Activated CD4-positive, alpha-beta T cell treated with anti-CD3 and anti-CD28 coated beads, Interleukin-2, Interleukin-6, amounts not matched to agents 100 ng/mL and 50 ng/mL, durations not matched to agents 16 hours and 8 hours (primary cell): ENCODE results near the gene STAG1.
"Not testable (repeated sequence)": the region's sequence is repeated elsewhere in the genome, so short reads cannot be mapped to it uniquely, and the experiment has no call there.

Experiments
- DNase-seq: peaks from one replicate; pipeline ENCODE4 v3.0.0-alpha.2; 2020

The STAG1 gene

DNA sequence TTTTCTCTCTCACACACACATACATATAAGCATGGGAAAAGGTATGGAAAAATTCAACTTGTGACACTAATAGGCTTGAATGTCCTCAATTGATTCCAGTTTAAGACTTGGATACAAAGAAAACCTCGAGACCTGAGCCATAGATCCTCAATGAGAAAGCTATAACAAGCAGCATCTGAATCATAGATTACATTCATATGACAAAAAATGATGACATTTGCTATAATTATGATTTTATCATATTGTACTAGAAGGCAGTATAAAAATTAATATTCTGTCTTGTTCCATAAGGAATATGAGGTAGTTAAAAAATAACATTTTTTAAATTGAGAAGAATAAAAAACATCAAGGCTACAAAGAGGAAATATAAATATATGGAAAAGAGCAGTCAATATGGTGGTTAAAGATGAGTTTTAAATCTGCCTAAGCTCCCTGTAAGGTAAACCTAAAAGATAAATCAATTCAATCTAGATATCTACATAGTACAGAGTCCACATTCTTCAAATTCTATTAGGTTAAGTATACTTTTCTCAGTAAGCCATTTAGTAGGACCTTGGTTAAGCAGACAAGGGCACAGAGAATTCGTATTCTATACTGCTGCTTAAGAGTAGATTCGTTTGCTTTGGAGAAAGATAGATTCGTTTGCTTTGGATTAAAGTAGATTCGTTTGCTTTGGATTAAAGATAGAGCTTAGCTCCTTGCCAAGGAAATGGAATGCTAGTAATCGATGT lies 175.7 kb downstream of the STAG1 start:
- DNase-seq, result no peak

DNA sequence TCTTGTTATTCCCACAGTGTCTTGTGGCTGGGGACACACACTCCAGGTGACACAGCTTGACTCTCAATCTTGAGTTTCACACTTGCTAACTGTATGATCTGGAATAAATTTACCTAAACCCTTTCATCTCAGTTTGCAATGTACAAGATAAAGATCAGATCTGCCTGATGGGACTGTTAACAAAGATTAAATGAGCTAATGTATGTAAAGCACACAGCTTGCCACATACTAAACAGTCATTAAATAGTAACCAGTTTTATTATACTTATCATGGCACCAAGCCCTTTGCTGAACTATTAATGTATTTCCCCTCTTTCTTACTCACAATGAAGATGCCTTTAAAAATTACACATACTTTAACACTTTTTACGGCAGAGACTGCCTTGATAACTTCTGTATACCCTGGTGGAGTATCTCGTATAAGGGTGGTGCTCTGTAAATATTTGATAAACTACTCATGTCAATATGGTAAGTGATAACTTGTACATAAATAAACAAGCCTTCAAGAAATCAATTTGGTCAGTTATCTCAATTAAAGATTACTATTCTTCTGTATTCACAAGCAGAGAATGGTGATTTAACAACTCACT lies 184.5 kb downstream of the STAG1 start:
- no peak for DNase-seq

DNA sequence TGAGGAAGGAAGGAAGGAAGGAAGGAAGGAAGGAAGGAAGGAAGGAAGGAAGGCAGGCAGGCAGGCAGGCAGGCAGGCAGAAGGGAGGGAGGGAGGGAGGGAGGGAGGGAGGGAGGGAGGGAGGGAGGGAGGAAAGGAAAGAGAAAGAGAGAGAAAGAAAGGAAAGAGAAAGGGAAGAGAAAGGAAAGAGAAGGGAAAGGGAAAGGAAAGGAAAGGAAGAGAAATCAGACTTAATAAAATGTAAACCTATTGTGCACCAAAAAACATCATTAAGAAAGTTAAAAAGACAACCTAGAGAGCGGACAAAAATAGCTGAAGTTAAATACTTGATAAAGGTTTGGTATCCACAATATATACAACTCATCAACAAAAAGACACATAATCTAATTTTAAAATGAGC lies 187.2 kb downstream of the STAG1 start:
- DNase-seq, result not testable (repeated sequence)

DNA sequence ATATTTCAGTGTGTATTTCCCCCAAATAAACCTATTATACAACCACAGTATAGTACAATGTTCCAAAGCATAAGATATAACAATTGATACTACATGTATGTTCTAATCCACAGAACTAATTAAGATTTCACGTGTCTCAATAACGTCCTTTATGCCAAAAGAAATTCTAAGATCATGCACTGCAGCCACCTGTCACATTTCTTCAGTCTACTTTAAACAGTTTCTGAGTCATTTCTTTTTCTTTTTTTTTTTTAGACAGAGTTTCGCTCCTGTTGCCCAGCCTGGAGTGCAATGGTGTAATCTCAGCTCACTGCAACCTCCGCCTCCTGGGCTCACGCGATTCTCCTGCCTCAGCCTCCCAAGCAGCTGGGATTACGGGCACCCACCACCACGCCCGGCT lies 190.2 kb downstream of the STAG1 start:
- DNase-seq, result no peak

DNA sequence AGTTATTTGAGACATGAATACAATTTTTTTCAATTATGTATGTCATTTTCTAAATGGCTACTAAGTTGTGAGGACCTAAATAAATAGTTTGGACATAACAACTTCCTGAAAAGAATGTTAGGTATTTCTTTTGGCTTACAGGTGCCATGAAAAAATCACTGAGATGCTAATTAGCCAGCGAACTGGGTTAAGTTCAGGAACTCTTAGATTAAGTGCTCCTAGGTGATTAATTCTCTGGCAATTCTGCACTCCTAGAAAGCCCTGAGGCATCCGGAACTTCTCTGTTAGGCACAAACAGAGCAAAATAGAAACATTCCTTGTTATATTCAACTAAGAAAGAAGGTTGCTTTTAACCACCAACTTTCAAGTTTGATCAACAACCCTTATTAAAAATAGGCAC lies 192.3 kb downstream of the STAG1 start:
- DNase-seq, result no peak

DNA sequence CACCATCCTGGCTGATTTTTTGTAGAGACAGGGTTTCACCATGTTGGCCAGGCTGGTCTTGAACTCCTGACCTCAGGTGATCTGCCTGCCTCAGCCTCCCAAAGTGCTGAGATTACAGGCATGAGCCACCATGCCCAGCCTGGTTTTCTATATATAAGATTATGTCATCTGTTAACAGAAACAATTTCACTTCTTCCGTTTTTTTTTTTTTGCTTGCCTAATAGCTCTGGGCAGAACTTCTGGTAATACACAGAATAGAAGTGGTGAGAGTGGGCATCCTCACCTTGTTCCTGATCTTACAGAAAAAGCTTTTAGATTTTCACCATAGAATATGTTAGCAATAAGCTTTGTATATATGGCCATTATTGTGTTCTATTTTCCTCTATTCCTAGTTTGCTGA lies 202.7 kb downstream of the STAG1 start:
- DNase-seq, result not testable (repeated sequence)

DNA sequence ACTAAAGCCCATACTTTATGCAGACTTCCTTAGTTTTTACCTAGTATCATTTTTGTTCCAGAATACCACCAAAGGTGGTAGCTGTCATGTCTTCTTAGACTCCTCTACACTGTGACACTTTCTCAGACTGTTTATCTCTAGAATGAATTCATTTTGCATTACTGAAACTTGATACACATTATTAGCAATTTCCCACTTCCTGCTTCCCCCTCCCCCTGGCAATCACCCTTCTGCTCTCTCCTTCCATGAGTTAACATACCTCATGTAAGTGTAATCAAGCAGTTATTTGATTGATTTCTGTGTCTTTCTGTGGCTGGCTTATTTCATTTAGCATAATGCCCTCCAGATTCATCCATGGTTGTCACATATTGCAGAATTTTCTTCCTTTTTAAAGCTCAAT lies 204.9 kb downstream of the STAG1 start:
- no peak for DNase-seq

DNA sequence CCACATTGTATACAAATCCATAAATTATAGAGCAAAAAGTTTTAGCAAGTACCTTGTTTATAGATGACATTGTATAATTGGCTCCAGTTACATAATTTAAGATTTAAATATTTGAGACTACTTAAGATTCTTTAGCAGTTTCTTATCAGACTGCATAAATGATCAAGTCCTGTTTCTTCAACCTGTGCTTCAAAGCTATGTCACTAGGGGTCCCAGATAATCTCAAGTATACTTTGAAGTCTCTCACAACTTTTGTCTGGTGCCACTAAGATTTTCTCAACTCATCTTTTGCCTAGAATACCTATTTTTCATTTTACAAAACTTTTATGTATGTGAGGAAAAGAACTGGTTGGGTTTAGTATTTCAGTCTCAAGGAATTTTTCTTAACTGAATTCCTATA lies 205.5 kb downstream of the STAG1 start:
- DNase-seq, result no peak

DNA sequence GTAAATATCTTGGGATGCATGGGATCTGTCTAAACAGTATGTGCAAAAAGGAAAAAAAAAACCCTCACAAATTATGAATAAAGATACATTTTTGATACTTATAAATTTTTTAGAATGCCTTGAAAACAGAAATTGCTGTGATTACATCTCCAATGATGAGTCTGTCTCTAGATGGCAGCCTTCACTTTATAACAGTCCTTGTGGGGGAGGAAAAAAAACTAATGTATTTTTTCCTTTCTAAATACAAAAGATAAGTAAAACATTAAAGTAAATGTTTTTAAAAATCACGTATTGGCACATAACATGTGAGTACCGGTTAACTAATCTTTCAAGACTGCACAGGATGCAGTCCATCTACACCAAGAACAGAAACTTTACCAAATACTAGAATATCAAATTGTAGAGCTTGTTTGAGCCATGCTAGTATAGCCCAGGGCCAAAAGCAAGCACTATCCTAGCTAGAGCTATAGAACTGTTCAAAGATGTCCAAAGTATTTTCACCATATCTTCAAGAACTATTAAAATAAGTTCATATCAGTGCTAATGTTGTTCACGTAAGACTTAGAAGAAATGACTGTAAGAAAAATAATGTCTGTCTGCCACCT lies 206.4 kb downstream of the STAG1 start:
- DNase-seq, result no peak

DNA sequence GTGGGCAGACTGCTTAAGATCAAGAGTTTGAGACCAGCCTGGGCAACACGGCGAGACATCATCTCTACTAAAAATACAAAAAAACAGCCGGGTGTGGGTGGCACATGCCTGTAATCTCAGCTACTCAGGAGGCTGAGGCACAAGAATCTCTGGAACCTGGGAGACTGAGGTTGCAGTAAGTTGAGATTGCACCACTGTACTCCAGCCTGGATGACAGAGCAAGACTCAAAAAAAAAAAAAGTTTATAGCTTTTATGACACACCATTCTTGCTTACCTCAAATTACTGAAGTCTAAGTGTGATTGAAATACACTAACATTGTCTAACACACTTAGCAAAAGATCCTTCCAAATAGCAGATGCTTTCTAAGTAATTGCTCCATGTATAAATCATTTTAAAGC lies 207.6 kb downstream of the STAG1 start:
- no peak for DNase-seq

DNA sequence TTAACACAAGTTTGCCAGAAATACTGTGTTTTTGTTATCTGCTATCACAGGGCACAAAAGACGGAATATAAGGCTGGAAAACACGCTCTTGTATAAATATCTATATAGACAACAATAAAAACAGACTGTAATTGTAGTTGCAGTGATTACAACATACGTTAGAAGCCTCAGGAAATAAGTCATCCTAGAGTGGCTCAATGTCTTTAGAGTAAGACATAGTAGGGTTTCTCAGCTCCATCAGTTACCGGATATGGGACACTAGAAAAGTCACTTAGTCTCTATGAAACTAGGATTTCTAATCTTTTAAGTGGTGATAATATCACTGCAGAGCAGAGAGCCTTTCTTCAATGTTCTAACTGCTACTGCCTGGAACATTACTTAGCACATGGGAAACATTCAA lies 208.8 kb downstream of the STAG1 start:
- no peak for DNase-seq

DNA sequence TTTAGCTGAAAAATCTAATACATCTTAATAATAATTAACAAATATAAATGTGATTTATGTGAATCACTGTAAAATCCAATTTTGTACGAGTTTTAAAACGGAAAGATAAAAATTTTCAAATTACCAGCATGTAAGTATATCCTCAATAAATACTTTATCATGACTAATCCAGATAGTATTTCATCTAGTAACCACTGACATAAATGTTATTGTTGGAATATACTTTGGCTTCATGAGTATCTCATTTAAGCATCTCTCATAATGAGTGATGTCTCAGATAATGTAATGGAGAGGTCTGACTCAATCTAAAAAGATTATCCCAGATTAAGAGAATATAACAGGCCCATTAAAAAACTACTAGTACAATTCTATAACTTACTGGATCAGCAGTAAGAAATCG lies 216.3 kb downstream of the STAG1 start:
- DNase-seq, result no peak

DNA sequence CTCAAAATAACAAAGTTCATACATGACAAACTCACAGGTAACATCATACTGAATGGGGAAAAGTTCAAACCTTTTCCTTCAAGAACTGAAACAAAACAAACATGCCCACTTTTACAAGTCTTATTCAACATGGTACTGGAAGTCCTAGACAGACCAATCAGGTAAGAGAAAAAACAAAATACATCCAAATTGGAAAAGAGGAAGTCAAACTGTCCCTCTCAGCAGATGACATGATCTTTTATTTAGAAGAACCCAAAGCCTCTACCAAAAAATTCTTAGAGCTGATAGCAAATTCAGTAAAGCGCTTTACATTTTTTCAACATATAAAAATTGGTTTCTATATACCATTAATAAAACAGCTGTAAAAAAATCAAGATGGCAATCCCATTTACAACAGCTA lies 219.4 kb downstream of the STAG1 start:
- no peak for DNase-seq

DNA sequence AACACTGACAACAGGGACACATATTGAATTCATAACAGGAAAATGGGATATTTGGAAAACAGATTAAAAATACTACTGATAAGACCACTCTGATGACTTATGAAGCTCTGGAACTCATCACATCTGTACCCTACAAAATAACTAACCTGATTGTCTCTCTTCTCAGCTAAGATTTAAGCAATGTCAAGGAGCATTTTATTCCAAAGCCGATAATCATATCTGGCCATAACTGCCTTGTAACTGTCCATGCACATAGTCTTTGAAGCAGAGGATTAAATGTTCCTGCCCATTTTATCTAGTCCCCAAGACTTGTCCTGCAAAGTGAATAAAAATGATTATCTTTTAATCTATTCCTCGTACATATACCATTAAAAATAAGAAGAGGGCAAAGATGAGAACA lies 234.1 kb downstream of the STAG1 start:
- no peak for DNase-seq

DNA sequence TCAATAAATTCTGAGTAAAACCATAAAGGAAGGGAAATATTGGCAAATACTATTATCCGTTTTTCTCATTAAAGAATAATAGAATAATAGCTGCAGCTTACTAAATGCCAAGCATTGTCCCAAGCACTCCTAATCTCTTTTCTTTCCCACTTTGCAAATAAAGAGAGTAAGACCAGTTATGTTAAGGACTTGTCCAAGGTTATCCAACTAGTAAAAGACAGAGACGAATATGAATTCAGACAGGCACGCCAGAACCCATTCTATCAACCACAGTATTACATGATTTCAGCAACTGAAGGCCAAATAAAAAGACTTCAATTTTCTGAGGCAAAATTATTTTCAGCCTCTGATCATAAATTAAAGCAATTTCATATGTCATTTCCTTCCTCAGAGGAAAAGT lies 235.5 kb downstream of the STAG1 start:
- no peak for DNase-seq

DNA sequence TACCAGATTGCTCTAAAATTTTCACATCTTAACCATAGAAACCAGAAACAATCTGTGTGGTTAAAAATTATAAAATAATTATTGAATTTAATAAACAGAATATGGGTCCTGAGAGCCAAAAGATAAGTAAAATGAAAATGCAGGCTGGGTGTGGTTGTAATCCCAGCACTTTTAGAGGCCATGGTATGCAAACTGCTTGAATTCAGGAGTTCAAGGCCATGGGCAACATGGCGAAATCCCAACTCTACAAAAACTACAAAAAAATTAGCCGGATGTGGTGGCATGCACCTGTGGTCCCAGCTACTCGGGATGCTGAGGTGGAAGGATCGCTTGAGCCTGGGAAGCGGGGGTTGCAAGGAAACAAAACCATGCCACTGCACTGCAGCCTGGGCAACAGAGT lies 236.1 kb downstream of the STAG1 start:
- no peak for DNase-seq

DNA sequence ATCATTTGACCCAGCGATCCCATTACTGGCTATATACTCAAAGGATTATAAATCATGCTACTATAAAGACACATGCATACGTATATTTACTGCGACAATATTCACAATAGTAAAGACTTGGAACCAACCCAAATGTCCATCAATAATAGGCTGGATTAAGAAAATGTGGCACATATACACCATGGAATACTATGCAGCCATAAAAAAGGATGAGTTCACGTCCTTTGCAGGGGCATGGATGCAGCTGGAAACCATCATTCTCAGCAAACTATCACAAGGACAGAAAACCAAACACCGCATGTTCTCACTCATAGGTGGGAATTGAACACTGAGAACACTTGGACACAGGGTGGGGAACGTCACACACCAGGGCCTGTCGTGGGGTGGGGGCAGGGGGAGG lies 237.6 kb downstream of the STAG1 start:
- DNase-seq, result not testable (repeated sequence)

DNA sequence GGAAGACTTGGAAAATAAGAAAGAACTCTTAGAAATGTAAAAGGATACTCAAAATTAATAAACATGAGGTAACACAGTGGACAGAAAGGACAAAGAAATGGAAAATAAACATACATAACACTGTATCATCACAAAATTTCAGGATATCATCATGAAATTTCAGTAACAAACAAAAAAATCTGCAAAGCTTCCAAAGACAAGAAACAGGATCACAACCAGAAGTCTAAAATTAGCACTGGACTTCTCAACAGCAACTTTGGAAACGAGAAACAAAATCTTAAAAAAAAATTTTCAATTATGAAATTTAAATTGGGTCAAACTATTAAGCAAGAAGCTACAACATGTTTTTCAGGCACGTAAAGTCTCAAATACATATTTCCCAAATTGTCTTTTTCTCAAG lies 238.8 kb downstream of the STAG1 start:
- no peak for DNase-seq

DNA sequence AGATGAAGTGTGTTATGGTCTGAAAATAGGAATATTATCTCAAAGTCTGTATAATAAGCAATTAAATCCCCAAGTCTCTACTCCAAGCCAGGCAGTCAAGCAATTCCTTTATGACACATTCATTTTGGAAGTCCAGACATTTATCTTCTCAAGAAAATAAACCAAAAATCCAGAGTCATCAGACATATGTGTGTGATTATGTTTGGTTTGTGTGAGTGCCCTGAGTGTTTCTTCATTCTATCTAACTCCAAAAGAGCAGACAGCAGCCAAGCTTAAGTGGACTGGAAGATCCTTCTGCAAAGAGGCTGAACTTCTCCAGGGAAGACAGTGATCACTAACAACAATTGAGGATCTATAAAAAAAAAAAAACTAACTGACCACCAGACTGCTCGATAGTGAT lies 239.8 kb downstream of the STAG1 start:
- no peak for DNase-seq

DNA sequence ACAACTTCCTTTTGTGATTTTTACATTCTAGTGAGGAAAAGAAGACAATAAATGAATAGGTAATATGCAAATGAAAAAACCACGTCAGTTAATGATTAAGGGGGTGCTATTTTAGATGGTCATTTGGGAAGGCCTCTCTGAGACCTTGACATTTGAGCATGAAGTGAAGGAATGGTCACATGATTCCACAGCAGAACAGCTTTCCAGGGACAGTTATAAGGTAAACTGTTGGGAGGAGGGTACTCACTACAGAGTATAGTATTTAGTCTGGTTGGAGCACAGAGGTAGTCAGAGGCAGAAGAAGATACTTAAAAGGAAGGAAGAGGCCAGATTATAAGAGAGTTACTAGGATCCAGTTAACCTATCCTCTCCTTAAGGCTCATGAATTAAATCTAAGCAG lies 246.5 kb downstream of the STAG1 start:
- no peak for DNase-seq

DNA sequence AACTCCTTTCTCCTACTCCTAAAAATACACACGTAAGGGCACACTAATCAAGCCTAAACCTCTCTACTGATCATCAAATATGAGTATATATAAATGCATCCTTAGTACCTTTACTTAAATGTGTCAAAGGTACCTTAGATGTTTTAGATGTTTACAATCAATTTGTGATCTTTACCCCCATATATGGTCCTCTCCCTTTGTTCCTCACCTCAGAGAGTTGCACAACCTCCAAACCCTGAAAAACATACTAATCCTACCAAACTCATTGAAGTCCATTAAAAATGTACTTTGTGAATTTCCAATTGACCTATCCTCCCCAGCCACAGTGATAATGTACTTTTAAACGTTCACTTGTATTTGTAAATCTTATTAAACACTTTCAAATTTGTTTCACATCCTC lies 249.1 kb downstream of the STAG1 start:
- DNase-seq, result no peak

DNA sequence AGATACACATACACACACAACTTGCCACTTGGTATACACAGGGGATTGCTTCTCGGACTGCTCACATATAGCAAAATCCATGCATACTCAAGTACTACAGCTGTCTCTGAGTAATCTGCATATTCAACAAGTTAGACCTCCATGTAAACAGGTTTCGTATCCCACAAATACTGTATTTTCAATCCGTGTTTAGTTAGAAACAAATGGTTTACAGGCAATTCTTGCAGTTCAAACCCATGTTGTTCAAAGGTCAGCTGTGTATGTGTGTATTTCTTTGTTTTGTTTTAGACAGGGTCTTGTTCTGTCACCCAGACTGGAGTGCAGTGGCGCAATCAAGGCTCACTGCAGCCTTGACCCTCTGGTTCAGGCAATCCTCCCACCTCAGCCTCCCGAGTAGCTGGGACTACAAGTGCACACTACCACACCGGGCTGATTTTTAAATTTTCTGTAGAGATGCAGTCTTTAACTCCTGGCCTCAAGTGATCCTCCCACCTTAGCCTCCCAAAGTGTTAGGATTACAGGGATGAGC lies 253.2 kb downstream of the STAG1 start:
- DNase-seq, result no peak

DNA sequence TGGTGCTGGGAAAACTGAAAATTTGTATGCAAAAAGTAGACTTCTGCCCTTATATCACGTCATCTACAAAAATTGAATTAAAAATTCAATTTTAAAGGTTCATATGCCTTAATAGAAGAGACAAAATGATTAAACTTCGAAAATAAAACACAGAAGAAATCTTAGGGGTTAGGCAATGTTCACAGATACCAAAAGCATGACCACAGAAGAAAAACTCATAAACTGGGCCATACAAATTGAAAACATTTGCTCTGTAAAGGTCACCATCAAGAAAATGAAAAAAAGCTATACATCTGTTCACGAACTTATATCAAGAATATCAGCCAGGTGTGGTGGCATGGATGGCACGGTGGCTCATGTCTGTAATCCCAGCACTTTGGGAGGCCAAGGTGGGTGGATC lies 257.0 kb downstream of the STAG1 start:
- no peak for DNase-seq

DNA sequence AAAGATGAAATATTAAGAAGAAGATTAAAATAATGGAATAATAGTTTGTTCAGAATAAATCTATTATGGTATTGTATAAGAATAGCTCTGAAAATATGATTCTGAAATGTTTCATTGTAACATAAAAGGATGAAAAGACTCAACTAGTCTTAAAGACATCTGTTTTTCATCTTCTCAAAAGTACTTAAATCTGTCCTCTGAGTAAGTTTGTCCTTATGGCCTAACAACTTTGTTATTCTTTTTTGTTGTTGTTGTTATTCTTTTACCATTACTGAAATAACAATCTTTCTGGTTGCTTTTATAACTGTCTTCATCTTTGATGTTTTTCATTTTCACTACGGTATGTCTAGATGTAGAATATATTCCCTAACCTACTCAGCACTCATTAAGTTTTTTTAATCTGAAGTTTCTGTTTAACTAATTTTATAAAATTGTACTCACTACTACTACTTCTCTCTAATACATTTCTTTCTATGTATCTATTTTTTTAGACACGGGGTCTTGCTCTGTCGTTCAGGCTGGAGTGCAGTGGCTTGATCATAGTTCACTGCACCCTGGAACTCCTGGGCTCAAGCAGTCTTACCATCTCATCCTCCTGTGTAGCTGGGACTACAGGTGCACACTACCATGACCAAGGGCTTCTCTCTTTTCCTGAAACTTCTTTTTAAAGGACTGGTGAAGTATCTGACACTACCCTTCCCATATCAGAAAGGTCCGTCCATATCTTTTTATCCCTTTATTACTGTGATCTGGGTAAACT lies 261.4 kb downstream of the STAG1 start:
- no peak for DNase-seq
